AG08395 (cell line): ENCODE measurements around the gene GALNT5.
A peak's percentile ranks its signal among the peaks of the same experiment; 100 is the strongest.
"Not testable (repeated sequence)": the region's sequence is repeated elsewhere in the genome, so short reads cannot be mapped to it uniquely, and the experiment has no call there.

Experiments used
- DNase-seq: peaks from one replicate; pipeline ENCODE4 v3.0.0; 2012; ENCODE audit warnings: mixed read lengths, low spot score

The GALNT5 gene

DNA sequence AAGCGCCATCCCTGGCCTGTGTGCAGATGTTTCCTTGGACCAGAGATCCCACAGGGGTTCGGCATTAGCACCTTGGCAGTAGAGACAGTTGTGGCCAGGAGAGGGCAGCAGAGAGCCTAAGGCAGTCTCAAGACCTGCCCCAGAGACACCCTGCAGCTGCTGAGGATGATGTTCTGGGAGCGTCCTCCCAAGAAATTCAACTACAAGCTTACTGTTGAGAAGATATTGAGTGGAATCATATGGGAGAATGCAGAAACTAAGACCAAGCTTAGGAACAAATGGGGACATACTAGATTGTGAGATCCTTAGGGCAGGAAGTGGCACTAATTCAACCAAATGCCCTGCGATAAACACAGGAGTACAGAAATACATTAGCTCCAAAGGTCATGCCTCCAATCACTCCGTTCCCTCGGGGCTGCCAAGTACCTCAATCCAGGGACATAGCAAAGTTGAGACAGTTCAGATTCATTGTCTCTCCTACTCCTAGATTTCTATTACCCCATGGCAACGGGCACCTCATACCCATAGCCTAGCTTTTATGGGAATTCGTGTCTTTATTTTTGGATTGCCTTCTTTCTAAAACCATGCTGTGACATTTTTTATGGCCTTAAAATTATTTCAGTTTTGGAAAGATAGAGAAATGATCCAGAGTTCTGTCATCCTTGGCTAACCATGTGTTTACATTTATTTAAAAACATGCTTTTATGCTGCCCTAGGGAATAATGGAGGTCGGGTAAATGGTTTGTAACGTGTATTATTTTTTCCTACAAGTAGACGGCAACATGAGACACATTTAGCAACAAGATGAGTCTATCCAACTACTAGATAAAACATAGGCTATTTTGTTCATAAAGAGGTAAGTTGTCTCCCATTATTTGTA lies 70.4 kb downstream of the GALNT5 start:
- peak; percentile 88 for DNase-seq

DNA sequence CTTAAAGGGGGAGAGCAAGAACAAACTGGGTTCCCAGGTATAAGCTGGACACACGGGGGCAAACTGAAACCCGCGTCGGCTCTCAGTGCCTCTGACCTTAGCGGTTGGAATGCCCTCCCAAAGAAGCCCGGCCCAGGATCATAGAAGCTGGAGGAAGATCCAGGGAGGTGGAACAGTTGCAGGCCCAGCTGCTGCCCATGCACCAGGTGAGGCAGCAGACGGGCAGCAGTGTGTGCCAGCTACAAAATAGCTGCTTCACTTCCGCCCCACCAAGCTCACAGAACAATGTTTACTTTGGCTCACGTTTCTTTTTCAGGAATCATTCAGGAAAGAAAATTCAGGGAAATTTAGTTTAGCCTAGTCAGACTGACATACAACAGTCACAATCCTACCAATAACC lies 72.0 kb downstream of the GALNT5 start:
- no peak for DNase-seq

DNA sequence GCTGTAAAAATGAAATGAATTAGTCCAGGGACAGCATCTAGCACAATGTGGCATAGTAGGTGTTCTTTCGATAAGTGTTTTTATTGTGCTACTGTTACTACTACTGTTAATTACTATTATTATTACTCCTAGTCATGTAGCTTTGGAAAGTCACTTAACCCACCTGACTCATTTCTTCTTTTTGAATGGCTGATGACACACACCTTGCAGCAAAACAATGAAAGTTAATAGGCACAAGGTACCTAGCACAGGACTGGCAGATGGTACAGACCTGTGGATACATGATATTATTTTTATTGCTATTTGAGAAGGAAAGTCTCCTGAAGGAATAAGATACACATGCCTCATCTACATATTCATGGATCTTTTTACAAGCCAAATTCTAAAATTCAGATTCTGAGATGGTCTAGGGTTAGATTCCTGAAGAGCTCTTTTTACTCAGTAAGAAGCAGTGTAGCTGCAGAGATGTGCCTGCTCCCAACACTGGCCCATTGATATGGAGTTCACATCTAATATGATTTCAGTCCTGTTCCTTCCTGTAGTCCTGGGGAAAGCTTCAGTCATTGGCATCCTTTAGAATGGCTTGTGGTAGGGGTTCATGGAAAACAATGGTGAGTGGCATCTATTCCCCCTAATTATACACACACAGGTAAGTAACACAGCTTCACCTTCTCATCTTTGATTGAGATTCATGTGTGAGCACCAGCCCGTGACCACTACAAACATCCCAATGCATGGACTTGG lies 76.0 kb downstream of the GALNT5 start:
- DNase-seq = no peak

DNA sequence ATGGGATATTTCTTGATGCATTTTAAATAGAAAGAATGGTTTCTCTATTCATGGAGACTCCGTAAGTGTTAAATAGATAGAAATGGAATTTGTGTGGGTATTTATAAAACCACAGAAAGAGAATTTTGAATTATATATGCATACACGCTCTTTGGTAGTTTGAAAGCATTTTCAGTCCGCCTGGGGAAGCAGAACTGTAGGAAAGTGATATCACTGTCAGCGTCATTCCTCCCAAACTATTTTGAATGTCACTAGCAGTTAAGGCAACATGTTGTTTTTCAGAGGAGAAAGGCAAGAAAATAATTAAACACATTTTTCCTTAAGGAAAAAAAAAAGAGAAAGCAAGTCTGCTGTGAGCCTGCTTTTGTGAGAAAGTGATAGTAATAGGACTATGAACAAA lies 76.8 kb downstream of the GALNT5 start:
- DNase-seq = no peak

DNA sequence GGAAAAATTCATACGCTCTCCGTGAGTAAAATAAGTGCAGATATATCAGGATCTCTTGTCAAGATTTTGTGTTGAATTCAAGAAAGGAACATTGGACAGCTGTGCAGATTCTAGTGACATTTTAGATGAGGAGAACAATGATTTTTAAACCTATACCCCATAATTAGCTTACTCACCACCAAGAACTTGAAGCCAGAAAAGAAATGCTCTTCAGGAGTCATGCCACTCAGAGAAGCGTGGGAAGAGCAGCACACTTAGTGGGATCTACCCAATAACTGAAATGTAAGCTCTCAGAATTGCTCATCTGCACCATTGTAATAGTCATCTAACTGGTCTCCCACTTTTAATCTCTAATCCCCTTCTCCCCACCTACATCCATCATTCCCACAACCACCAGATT lies 77.3 kb downstream of the GALNT5 start:
- no peak for DNase-seq

DNA sequence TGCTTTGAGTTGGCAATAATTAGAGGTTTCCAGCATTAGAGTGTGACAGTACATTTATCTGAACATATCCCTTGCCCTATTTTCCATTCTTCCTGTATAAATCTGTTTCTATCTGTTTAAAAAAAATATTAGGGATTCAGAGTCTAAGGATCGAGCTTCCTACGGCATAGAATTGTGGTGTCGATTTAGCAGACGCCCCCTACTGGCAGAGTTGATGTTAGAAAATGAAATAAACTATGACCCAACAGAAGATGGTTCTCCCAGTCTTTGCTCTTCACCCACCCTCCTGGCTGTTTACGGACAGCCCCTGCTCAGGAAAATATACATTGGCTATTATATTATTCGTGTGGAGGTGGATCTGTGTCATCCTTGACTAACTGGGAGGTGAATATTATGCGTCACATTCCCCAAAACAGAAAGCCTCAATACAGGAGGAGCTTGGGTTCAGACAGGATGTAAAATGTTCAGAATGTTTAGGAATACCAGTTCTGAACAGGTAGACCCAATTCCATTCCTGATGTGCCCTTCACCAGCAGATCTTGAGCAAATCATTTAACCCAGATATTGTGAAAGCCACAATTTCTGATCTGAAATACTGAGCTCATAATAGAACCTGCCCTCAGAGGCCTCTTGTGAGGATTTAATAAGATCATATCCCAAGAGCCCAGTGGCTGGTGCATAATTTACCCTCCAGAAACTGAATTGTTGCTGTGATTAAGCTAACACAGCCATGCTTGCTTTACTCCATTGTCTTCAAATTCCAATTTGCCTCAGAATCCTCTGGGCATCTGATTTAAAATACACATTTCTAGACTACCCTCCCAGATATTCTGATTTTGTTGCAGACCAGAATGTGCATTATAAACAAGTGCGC lies 78.9 kb downstream of the GALNT5 start:
- peak; percentile 20 for DNase-seq

DNA sequence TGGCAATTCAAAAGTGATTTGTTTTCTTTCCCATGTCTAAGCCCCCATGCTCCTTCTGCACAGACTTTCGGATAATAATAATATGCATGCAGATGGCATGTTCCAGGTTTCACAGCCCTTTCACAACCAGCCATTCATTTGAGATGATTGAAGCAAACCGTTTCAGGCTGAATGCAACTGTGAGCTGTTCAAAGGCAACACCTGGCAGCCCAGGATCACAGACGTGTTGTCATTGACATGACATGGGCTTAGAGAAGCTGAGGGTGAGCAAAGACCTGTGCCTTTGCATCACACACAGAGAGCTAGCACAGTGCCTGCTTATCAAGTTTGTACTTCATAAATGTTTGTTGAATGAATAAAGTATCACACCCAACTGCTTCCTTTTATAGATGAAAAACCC lies 80.5 kb downstream of the GALNT5 start:
- DNase-seq = no peak

DNA sequence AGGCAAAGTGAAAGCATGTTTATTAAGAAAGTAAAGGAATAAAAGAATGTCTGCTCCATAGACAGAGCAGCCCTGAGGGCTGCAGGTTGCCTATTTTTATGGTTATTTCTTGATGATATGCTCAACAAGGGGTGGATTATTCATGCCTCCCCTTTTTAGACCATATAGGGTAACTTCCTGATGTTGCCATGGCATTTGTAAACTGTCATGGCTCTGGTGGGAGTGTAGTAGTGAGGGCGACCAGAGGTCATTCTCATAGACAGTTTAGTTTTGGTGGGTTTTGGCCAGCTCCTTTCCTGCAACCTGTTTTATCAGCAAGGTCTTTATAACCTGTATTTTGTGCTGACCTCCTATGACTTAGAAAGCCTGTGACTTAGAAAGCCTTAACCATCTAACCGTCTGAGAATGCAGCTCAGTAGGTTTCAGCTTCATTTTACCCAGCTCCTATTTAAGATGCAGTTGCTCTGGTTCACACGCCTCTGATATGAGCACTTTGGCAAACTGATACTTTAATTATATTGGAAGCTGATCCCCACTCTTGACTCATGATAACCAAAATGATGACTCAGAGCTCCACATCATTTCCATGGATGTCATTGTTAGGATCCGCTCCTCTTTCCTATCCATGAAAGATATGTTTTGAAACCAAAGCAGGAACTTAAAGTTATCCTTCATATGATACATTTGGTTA lies 82.6 kb downstream of the GALNT5 start:
- DNase-seq = peak; percentile 14

DNA sequence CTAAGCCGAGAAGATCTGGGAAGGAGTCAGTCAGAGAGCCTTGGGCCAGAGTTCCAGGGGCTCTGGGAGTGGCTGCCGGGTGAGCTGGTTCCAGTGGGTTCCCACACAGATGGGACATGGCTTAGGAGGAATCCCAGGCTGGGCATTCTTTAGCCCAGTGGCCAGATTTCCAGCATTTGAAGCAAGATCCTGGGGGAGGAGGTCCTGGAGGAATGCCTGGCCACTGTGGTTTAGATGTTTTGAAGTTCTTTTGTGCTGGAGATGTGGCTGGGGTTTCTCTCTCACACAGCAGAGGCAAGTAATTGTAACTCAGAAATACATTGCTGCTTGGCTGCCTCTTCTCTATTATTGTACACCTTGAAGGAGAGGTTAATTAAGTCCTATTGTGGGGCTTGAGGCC lies 83.9 kb downstream of the GALNT5 start:
- not testable (repeated sequence) for DNase-seq

DNA sequence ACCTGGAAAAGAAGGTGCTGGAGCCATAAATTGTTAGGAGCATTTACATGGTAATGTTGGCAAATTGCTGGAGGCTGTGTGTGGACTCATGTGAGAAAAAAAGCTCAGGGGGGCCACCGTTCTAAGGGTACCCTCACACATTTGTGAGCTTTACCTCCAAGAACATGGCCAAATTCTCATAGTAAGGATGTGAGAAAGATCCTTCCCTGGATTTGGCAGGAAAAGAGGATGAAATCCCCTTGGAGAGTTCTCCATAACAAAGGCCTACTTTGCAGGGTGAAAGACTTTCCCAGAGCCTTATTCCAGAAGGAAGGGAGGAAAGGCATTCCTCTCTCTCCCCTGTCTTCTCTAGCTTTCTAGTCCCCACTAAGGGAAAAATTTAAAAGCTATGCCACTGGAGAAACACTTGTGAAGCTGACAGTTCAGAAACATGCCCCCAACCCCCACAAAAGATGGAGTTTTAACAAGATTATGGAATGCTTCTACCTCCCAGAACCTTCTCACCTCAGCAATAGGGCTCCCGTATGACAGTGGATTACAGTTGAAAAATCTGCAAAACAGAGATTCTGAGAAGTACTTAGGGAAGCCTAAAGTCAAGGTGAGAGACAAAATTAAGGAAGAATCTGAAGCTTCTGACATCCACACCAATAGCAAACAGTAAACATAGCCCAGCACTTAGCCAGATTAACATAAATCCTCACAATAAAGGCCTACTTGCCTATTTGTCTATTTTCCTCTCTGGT lies 88.3 kb downstream of the GALNT5 start:
- DNase-seq = no peak

DNA sequence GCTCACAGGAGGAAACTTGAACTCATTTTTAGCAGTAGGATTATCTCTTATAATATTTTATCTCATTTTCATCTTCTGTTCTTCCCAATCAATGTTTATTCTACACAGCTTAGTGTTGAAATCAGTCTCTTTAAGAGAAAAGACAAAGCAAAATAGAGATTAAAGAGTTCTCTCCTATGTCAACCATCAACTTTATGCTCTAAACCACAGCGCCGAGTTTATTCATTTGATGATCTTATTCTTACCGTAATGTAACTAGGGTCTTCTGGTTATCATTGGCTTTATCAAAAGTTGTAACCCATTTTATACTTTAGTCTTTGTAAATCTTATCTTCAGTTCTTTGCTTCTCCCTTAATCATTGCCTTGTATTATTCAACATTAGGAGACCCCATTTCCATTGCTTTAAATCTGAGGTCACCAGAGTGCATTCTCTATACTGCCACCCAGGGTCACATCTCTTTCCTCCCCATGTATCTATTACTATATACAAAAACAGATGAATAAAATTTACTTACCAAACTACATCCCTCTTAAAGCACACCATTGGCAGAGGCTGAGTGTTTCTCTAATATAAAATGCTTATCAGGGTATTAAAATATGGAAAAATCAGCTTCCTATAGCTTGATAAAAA lies 90.9 kb downstream of the GALNT5 start:
- DNase-seq = no peak

DNA sequence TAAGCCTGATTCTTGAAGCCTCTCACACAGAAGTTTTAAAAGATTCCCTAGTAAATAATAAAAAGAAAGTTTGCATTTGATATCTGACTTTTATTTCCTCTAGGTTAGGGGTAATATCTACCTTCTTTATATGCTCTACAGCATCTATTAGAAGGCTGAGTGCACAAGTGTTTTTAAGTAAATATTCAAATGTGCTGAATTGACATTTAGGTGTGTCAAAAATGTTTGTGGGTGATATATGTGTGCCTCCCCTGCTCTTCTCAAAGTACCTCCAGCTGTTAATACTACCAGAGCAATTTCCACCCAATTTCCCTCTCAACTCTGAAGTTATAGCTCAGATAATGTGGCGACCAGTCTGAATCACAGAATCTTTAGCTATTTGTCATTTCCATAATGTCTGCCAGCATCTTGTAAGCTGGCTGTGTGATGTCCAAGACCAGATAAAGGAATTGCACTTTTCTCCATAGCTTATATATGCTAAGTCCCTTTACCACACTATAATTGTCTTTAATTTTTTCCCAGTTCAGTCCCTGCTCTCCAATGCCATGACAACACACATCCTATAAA lies 92.5 kb downstream of the GALNT5 start:
- peak; percentile 41 for DNase-seq

DNA sequence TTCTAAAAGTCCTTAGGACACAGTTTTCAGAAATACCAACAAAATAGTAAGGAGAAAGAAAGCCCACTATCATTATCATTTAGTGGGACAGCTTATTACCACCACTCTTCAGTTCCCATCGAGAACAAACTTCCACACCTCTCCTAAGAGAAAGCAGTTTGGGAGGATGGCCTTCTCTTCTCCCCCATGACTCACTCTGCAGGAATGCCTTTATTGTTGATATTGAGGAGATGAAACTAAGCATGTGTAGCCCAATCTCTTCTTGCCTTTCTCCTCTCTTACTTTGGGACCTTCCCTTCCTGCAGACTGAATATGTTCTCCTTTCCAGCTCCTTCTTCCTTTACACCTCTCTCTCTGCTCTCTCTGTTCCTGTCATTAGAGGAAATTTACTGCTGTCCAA lies 98.1 kb downstream of the GALNT5 start:
- DNase-seq = peak; percentile 50

DNA sequence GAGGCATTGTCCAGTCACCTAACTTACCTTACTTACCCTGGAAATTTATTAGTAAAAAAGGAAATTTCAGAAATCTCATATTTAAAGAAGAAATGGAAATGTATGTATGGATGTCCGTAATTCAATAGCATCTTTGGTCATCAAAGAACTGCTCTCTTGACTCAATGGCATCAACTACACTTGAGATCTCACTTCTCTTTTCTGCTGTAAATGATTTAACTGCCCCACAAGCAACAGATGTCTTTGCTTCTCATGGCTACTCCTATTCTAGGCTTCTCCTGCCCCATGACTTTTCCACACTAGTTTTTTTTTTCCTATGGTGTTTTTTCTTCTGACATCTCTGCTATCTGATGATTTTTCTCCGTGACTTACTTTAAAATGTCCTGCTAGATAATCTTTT lies 102.1 kb downstream of the GALNT5 start:
- DNase-seq = no peak

DNA sequence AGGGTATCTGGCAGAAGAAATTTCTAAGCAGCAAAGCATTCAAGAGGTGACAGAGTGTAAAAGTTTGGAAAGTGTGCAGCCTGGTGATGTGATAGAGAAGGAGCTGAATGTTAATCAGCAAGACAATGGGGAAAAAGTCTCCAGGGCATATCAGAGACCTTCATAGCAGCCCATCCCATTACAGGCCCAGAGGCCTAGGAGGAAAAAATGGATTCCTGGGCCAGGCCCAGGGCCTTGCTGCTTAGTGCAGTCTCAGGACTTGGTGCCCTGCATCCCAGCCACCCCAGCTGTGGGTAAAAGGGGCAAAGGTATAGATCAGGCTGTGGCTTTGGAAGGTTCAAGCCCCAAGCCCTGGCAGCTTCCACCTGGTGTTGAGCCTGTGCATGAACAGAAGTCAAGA lies 104.0 kb downstream of the GALNT5 start:
- DNase-seq = no peak

DNA sequence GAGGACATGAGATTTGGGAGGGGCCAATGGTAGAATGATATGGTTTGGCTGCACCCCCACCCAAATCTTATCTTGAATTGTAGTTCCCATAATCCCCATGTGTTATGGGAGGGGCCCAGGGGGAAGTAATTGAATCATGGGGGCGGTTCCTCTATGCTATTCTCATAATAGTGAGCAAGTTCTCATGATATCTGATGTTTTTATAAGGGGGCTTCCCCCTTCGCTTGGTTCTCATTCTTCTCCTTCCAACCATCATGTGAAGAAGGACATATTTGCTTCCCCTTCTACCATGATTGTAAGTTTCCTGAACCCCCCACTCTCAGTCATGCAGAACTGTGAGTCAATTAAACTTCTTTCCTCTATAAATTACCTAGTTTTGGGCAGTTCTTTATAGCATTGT lies 105.1 kb downstream of the GALNT5 start:
- DNase-seq = no peak

DNA sequence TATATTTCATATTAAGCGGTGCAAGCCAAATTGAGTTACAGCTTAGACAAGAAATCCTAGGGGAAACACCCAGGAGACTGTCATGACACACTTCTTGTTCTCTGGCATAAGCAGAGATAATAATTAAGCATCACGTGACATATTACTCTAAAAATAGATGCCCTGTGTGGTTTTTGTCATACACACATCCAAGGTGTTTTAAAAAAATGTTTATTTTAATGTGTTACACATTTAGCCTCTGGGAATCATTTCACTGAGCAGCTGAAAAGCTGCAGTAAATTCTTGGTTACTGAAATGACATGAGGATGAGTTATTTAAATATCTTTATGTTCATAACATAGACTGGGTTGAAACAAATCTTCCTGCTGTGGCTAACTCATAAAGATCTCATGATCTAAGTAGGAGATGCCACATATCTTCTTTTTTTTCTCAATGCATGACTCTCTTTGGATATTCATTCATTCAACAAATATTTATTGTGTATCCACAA lies 106.2 kb downstream of the GALNT5 start:
- peak; percentile 33 for DNase-seq
